GM18499 (cell line): ENCODE results near the gene CACNA2D2.

ENCODE experiments used
- ATAC-seq: cut with Tn5 transposase; IDR thresholded peaks from one replicate; pipeline ENCODE4 v1.9.1; 2021; ENCODE audit warnings: moderate number of reproducible peaks; ENCODE audit not compliant: insufficient read depth, unreplicated experiment

CACNA2D2 gene

DNA sequence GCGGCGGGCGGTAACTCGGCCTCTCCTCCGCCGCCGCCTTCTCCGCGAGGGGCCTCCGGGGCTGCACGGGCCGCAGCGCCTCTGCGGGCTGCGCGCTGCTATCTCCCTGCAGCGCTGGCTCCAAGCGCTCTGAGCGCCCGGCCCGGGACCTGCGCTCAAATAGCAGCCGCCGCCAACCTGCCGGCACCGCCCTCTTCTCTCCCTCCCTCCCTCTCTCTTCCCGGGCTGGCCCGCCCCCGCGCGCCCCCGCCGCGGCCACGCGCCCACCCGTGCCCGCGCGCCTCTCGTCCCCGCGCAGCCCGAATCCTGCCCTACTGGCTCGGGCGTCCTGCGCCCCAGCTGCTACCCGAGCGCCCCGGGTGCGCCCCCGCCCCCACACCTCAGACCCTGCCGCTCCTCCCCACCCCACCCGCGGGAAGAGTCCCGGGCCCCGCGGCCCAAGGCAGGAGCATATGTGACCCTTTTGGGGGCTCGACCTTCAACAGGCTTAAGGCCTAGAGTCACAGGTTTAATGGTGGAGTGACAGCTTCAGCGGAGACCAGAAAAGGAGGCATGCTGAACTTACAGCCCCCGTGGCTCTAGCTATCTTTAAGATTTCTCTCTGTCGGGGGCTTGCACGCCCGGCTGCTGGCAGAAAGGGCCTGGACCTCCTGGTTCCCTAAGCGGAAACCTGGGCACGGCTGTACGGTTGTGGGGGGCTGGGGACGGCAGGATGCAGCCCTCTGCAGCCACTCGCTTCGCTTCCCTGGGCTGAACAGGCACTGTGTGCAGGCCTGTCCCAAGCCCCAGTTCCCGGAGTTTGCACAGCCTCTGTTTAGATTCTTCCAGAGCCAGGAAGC, at the start of gene CACNA2D2:
Gene CACNA2D2 (minus strand): TSS at position 131 of the 839 bp plus-strand sequence. CDS start 211 bp downstream, outside the sequence.
- no peak for ATAC-seq

DNA sequence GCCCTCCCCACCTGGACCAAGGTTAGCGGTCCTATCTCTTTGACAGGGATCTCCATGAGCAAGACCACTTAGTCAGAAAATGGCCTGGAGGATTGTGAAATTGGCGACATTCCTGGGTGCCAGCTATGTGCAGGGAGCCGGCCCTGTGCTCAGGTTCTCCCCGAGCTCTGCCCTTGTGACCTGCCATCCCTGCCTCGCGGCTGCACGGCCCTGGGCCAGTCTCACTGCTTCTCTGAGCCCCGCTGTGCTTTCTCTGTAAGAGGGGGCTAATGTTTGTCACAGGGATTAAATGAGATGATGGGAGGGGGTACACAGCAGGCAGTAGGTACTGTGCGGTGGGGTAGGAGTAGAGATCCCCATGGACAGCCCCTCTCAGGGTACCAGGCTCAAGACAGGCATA, 49.2 kb upstream of the CACNA2D2 start:
- ATAC-seq, result no peak

DNA sequence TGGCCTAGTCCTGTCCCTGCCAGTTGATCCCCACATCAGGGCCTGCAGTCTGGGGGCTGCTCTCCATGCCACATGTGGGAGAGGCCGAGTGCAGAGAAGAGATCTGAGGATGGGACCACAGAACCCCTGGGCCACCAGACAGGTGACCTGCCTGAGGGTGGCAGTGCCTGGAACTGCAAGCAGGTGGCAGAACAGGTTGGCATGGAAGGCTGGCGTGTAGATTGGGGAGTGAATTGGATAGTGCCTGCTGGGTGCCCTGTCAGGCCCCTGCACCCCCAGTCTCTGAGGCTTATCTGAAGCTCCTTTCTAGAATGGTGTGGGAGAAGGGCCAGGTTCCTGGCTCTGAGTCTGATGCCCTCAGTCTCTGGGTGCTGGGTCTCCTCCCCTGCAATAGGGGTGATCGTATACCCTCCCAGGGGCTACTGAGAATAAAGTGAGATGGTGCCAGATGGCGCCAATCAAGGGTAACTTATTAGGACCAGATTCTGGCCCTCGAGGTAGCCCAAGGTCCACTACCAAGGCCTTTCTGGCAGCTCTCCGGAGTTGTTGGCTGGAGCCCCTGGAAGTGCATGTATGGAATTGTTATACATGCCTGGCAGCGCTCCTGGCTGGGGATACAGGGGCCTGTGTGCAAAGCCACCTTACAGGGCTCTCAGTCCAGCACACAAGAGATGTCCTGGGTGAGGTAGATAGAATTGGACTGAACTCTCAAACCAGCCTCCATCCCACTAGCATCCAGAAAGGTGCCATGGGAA, 48.4 kb upstream of the CACNA2D2 start:
- ATAC-seq, result no peak

DNA sequence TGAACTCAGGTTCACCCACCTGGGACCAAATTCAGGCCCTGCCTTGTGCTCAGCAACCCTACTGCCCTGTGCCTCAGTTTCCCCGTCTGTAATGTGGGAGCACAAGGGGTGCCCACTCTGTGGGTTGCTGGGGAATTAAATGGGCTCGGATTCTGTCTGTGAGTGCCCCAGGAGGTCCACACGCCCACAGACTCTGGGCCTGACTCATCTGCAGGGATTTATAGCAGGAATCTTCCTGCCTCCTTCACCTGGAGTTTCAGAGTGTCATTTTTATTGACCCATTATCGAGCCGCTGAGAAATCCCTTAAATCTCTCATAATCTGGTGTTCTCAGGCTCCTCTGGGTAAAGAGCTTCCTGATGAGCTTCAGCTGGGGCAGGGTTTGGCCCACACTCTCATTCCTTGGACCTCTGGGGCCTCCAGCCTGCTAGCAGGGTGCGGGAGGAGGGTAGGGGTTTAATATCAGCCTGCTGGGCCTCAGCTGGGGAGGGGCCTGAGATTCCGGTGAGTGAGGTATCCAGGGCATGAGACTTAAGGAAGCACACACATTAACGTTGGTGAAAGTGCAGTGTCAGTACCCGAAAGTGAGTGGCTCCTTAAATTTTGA, 47.7 kb upstream of the CACNA2D2 start:
- no peak for ATAC-seq

DNA sequence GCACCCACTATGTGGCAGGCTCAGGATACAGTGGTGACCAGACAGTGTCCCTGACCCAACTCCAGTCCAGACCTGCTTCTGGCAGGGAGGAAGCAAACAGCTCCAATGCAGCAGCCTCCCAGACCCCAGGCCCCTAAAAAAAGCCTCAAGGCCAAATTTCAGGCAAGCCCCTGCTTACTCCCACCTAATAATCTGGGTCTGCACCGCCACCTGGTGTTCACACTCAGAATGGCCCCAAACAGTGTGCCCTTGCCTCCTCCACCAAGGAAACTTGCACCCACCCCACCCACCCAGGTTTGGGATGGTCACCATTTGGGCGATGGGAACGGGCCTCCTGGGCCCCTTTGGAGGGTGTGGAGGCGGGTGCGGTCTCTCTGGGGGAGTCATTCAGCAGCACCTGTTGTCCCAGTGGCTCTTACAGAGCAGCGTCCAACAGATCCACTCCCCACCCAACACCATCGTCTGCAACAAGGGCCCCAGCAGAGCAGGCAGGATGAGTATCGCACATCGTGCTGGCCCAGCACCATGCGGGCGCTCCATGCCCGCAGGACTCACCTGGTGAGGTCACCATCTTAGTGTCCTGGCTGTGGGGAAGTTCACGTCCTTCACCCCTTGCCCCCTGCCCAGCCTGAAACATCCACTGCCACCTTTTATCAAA, 46.8 kb upstream of the CACNA2D2 start:
- no peak for ATAC-seq

DNA sequence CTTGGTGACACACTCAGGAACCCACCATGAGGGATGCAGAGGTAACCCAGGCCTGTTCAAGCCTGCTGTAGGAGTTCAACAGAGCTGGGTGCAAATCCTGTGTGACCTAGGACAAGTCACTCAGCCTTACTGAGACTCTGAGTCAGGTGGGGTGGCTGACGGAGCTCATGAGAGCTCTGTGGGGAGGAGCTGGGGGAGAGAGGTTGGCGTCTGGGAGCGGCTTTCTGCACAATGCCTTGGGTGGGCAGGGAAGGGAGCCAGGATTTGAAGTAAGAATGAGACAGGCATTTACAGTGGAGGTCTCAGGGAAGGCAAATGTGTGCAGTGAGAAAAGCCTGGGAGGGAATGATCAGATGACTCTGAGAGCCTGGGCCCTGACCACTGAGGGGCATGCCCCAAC, 45.8 kb upstream of the CACNA2D2 start:
- no peak for ATAC-seq

DNA sequence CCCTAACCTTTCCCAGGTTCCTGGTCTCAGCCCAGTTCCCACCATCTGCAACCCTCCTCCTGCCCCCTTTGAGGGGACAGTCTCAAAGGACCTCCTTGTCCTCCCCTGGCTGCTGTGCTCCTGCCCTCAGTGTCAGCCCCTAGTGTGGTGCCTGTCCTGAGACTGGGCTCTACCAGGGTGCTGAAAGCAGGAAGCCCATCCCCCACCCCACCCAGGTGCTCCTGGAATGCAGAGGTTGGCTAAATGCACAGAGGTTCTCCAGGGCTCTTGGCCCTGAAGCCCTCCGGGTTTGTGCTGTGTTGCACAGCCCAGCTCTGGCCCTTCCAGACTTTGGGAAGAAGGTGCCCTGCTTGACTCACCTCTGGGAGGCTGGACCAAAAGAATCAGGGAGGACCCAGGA, 42.3 kb upstream of the CACNA2D2 start:
- ATAC-seq, result no peak

DNA sequence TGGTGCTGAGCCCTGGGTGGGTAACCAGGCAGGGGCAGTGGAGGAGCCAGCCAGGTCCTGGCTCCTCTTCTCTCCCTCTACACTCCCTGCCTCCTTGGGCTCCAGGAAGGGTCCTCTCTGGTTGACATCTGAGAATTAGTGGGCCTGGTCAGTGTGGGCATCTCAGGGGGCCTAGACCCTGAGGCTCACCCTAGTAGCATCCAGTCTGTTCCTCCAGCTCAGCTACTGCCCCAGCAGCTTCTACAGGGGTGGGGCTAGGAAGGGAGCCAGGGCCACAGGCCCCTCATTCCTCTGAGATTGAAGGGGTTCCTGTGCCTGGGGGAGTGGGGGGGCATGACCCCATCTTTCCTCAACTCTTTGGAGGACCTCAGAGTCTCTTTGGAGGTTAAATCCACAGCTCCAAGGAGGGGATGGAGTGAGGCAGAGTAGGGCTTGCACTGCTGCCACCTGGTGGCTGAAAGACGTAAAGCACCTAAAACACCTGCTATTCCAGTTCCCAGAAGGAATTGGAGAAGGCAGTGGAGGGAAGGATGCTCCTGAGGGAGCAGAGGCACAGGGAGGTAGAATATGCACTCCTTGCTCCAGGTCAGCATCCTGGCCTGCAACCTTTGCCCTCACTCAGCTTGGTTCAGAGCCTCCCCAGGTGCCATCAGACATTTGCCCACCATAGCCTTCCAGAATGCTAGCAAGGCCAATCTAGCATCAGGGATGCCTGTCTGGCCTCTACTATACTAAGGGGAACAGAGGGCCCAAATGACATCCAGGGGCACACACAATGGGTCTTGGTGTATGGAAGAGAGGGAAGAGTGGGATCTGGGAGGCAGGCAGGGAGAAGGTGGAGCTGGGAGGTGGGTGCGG, 39.0 kb upstream of the CACNA2D2 start:
- ATAC-seq, result no peak

DNA sequence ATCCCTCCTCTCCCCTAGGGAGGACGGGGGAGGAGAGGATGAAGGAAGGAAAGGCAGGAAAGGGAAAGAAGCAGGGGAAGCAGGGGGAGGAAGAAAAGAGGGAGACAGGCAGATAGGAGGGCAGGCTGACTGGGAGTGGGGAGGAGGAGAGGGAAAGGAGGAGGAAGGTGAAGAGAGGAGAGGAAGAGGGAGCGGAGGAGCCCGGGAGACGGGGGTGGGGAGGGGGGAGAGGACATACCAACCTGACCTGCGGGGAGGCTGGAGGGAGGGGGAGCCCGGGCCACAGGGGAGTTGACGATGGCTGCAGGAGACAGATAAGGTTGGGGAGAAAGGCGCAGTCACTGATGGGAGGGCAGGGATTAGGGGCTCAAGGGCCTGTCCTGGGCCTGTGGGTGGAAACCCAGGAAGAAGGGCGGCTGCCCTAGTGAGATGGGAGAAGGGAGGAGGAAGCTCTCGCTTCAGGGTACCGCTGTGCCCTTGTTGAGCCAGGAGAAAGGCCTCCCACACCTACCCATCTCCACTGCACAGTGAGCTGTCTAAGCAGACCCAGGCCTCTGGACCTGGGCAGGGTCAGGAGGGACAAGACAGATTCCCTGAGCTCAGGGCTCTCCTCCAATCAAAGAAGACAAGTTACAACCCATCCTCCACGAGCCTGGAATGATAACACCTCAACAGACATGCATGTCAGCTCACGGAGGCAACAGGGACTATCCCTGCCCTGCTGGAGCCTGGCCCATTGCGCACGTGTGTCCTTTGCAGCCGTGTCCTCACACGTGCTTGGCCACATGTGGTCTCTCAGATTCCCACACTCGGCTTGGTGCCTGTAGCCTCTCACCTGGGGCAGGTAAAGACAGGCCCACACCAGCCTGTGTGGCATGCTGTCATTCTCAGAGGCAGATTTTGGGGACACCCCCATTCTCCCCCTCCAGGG, 36.2 kb upstream of the CACNA2D2 start:
- no peak for ATAC-seq

DNA sequence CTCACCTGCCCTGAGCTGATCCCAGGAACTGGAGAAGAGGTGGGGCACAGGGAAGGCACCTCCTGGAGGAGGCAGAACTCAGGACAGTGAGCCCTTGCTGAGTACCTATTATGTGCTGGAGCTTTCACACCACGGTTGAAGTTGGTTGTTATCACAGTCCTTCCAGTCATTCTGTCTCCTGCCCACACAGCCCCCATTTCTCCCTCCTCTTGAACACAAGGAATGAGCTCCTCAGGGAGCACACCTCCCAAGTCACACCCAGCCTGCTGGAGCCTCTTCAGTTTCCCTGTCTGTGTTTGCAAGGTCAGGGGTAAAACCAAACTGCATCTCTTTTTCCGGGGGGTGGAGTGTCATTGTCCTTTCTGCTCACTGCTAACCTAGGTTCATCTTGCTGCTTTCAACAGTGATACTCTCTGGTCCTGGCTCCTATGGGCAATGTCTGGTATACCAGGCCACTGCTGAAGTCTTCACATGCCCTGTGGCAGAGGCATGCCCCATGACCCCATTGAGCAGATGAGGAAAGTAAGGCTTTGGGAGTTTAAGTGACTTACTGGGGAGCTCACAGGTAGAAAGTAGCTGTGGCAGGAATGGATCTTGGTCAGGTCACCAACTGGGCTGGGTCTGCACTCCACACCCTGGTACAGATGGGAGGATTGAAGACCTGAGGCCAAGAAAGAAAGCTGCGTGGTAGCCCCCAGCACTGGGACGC, 34.1 kb upstream of the CACNA2D2 start:
- no peak for ATAC-seq

DNA sequence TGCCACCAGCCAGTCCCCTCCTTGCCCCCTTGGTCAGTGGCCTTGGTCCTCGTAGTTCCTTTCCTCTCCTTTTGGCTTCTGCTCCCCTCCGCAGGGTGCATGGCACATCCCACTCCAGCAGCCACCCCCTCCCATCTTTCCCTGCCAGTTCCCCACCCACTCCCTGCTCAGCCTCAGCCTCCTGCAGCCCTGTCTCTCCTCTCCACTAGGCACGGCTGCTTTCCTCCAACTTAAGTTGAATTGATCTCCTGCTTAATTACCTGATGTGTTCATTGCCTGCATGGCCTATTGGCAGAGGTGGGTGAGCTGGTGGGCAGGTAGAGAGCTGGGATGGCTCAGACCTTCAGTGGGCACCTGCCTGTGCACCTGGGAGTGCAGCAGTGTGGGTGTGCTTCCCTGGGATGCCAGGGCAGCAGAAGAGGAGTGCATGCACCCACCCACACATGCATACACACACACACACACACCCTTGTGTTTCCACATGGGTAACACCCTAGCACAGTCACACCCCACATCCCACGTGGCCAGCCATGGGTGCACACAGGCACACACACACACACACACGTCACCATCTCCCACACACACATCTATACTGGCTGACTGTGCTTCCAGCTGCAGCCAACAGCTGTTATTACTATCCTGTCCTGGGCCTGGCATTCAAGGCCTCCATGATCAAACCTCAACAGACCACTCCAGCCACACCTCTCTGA, 33.2 kb upstream of the CACNA2D2 start:
- ATAC-seq, result no peak

DNA sequence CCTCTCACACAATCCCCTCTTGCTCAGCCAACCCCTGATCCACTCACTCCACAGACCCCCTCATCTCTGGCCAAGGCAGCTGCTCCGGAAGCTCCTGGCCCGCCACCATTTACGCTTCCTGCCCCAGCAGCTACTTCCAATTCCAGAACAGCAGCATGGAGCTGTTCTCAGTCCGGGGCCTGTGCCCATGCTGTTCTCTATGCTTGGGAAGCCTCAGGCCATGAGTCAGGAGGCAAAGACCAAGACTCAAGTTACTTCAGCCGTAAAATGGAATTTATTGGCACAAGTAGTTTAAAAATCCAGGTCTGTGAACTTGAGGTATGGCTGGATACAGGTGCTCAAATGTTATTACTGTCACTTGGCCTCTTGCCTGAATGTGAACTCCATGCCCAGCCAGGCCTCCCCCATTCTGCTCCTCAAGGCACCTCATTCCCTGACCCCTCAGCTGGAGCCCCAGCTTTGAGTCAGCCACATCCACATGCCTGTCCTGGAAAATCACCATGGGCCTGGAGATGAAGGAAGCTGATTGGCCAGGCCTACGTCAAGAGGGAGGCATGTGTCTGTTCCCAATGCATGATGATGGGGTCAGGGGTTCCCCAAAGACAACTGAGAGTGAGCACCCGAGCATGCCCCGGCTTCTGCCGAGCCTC, 31.4 kb upstream of the CACNA2D2 start:
- no peak for ATAC-seq

DNA sequence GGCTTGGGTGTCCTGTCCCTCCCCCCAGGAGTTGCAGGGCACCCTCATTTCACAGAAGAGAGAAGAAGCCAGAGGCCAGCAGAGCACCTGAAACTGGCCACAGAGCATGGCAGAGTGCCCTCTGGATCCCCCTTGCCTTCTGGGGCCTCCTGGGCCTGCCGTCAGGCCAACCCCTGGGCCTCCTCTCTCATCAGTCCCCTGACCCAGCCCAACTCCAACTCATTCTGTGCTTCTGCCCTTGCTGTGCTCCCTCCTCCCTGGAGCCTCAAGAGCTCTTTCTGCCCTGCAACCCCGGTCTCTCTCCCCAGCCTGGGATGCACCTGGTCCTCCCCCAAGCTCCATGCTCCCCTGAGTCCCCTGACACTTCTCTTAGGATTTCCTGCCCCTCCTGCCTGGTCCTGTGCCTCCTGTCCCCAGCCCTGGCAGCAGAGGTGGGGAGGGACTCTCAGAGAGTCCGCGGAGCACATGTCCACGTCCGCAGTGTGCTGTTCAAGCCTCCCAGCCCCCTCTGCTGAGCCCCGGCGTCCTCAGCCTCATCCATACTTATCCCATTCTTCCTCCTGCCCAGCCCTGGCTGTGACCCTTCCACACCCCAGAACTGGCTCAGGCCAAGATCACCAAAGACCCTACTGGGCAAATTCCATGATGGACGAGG, 30.5 kb upstream of the CACNA2D2 start:
- no peak for ATAC-seq

DNA sequence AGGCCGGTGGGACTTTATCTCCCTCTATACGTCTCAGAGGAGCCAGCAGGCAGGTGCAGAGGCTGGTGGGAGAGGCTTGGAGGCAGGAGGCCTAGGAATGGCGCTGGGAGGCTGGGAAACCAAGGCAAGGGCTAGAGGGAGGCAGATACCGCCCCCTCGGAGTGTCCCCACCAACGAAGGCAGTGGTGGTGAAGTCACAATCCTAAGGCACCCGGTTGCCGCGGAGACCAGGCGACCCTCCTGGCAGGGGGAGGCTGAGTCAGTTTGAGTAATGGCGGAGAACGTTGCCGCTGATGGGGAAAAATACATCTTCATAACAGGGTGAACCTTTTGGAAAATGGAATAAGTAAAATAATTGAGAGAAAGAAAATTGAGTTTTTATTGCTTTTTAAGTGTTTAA, 29.9 kb upstream of the CACNA2D2 start:
- ATAC-seq, result no peak

DNA sequence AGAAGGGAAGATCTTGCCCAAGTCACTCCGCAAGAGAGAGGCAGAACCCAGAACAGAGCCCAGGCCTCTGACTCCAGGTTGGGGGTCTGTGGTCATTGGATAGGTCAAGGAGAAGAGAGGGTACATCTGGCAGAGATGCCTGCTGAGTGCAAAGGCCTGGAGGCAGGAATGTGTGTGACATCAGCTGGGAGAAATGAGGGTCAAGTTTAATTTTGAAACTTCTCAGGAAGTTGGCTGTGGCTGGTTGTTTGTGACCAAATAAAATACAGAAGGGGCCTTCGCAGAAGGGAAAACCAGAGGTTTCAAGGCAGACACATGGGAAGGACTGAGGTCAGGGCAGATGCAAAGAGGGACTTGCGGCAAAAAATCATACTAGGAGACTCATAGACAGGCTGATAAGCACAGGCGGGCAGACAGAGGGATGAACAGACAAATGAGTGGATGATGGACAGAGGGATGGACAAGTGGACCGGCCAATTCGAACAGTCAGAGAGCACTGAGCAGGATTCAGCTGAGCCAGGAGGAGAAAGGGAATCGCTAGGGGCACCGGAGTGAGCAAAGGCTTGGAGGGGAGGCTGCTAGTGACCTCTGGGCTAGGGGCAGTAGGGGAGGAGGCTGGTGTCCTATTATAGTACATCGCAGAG, 28.8 kb upstream of the CACNA2D2 start:
- ATAC-seq, result no peak

DNA sequence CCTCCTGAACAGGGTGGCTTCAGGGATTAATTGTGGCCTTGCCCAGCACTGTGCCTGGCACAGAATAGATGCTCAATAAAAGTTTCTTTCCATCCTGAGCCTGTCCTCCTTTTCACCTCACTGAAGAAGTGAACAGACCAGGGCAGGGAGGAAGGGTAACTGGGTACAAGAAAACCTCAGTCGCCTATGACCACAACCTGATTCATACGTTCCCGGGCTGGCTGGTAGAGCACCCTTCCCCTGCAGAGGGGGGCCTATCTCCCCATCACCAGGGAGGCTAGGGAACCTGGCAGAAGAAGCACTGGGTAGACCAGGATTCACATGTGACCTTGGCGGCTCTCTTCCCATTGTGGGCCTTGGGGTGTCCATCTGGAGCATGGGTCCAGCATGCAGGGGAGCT, 27.8 kb upstream of the CACNA2D2 start:
- ATAC-seq, result no peak
